Activated CD8-positive, alpha-beta memory T cell treated with anti-CD3 and anti-CD28 coated beads, Interleukin-2, amount 50 U/mL, for 24 hours (primary cell): ENCODE measurements around the gene APOA1.
"Not testable (repeated sequence)": the region's sequence is repeated elsewhere in the genome, so short reads cannot be mapped to it uniquely, and the experiment has no call there.

Experiments
- DNase-seq: peaks from one replicate; pipeline ENCODE4 v3.0.0-alpha.2; 2020; ENCODE audit errors: extremely low read depth

APOA1 gene

DNA sequence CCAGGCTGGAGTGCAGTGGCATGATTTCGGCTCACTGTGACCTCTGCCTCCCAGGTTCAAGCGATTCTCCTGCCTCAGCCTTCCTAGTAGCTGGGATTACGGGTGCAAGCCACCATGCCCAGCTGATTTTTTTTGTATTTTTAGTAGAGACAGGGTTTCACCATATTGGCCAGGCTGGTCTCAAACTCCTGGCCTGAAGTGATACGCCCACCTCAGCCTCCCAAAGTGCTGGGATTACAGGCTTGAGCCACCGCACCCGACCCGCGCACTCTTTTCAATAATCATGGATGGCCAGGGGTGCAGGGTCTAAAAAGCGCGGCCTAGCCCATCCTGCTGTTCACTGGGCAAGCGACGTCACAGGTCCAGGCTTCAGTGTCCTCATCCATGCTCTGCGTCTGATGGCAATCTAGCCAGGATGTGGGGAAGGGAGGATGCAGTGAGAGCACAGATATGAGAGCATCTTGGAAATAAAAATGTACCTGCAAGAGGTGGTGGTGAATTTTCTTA is 2.8 kb downstream of the APOA1 start:
- DNase-seq, result not testable (repeated sequence)

DNA sequence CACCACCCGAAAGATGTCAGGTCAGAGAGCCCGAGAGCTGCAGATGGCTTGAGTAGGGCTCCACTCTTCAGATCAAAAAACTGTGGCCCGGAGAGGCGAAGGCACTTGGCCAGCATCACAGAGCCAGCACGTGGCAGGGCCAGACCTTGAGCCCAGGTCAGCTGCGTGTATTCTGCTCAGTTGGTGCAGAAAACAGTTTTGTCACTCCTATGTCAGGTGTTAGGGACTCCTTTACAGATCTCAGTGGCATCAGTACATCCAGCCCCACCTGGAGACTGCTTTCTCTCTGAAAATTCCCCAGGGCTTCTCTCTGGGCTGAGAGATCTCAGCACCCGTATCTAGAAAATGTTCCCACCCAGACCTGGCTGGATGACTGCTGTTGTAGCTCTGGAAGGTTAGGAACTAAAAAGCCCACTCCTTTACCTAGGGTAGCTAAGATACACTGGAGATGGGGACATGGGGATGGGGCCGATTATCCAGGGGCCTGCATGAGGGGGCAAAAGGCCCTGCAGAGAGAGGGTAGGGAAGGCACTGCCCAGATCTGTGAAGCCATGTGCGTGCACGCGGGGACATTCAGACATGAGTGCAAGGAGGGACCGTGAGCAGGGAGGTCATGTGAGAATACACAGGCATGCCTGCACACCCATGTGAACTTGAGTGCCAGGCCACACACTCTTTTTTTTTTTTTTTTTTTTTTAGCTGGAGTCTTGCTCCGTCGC is 3.4 kb downstream of the APOA1 start:
- DNase-seq, result no peak

DNA sequence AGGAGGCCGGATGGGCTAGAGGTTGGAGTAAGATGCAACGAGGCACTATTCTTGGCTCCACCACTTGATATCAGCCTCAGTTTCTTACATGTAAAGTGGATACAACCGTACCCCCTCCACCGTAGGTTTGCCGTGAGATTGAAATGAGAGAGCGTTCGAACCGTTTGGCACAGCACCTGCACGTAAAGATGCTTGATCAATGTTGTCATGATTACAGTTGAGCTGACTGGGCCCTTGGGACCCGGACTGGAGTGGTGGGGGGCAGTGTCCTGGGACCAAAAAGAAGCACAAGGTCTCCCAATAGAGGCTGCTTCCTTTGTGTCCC is 4.0 kb downstream of the APOA1 start:
- no peak for DNase-seq

DNA sequence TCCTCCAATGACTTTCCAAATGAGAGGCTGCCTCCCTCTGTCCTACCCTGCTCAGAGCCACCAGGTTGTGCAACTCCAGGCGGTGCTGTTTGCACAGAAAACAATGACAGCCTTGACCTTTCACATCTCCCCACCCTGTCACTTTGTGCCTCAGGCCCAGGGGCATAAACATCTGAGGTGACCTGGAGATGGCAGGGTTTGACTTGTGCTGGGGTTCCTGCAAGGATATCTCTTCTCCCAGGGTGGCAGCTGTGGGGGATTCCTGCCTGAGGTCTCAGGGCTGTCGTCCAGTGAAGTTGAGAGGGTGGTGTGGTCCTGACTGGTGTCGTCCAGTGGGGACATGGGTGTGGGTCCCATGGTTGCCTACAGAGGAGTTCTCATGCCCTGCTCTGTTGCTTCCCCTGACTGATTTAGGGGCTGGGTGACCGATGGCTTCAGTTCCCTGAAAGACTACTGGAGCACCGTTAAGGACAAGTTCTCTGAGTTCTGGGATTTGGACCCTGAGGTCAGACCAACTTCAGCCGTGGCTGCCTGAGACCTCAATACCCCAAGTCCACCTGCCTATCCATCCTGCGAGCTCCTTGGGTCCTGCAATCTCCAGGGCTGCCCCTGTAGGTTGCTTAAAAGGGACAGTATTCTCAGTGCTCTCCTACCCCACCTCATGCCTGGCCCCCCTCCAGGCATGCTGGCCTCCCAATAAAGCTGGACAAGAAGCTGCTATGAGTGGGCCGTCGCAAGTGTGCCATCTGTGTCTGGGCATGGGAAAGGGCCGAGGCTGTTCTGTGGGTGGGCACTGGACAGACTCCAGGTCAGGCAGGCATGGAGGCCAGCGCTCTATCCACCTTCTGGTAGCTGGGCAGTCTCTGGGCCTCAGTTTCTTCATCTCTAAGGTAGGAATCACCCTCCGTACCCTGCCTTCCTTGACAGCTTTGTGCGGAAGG is 4.8 kb downstream of the APOA1 start:
- DNase-seq, result no peak

DNA sequence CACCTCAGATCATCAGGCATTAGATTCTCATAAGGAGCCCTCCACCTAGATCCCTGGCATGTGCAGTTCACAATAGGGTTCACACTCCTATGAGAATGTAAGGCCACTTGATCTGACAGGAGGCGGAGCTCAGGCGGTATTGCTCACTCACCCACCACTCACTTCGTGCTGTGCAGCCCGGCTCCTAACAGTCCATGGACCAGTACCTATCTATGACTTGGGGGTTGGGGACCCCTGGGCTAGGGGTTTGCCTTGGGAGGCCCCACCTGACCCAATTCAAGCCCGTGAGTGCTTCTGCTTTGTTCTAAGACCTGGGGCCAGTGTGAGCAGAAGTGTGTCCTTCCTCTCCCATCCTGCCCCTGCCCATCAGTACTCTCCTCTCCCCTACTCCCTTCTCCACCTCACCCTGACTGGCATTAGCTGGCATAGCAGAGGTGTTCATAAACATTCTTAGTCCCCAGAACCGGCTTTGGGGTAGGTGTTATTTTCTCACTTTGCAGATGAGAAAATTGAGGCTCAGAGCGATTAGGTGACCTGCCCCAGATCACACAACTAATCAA is 5.6 kb downstream of the APOA1 start:
- no peak for DNase-seq

DNA sequence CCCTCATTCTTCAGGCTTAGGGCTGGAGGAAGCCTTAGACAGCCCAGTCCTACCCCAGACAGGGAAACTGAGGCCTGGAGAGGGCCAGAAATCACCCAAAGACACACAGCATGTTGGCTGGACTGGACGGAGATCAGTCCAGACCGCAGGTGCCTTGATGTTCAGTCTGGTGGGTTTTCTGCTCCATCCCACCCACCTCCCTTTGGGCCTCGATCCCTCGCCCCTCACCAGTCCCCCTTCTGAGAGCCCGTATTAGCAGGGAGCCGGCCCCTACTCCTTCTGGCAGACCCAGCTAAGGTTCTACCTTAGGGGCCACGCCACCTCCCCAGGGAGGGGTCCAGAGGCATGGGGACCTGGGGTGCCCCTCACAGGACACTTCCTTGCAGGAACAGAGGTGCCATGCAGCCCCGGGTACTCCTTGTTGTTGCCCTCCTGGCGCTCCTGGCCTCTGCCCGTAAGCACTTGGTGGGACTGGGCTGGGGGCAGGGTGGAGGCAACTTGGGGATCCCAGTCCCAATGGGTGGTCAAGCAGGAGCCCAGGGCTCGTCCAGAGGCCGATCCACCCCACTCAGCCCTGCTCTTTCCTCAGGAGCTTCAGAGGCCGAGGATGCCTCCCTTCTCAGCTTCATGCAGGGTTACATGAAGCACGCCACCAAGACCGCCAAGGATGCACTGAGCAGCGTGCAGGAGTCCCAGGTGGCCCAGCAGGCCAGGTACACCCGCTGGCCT is 7.1 kb downstream of the APOA1 start:
- DNase-seq, result no peak

DNA sequence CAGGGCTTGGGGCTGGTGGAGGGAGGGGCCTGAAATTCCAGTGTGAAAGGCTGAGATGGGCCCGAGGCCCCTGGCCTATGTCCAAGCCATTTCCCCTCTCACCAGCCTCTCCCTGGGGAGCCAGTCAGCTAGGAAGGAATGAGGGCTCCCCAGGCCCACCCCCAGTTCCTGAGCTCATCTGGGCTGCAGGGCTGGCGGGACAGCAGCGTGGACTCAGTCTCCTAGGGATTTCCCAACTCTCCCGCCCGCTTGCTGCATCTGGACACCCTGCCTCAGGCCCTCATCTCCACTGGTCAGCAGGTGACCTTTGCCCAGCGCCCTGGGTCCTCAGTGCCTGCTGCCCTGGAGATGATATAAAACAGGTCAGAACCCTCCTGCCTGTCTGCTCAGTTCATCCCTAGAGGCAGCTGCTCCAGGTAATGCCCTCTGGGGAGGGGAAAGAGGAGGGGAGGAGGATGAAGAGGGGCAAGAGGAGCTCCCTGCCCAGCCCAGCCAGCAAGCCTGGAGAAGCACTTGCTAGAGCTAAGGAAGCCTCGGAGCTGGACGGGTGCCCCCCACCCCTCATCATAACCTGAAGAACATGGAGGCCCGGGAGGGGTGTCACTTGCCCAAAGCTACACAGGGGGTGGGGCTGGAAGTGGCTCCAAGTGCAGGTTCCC is 7.8 kb downstream of the APOA1 start, which contains the start of gene APOC3:
Gene APOC3, plus strand, starts transcription at position 383 of the 659 bp plus-strand sequence. CDS start 676 bp downstream, outside the sequence.
- no peak for DNase-seq

DNA sequence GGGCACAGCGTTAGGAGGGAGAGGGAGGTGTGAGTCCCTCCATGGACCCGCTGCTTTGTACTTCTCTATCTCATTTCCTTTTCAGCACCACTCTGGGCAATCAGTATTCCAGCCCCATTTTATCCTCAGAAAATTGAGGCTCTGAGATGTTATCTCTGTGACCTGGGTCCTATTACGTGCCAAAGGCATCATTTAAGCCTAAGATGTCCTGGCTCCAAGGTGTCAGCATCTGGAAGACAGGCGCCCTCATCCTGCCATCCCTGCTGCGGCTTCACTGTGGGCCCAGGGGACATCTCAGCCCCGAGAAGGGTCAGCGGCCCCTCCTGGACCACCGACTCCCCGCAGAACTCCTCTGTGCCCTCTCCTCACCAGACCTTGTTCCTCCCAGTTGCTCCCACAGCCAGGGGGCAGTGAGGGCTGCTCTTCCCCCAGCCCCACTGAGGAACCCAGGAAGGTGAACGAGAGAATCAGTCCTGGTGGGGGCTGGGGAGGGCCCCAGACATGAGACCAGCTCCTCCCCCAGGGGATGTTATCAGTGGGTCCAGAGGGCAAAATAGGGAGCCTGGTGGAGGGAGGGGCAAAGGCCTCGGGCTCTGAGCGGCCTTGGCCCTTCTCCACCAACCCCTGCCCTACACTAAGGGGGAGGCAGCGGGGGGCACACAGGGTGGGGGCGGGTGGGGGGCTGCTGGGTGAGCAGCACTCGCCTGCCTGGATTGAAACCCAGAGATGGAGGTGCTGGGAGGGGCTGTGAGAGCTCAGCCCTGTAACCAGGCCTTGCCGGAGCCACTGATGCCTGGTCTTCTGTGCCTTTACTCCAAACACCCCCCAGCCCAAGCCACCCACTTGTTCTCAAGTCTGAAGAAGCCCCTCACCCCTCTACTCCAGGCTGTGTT is 8.5 kb downstream of the APOA1 start:
- DNase-seq, result no peak

DNA sequence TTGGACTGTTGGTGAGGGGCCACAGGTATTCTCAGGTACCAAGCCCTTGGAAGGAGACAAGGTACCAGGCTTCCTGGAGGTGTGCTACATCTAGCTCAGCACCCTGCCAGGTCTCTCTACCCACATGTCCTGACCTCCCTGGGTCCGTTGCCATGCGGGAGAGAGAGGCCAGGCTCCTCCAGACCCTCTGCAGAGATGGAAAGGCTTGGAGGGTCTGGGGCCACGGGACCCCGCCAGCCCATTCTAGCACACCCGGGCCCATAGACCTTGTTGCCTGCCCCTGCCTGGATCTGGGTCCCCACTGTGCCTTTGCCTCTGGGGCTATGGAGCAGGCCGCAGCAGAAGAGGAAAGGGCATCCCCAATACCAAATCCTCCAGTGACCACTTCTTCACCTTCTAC is 10.0 kb downstream of the APOA1 start:
- DNase-seq, result no peak

DNA sequence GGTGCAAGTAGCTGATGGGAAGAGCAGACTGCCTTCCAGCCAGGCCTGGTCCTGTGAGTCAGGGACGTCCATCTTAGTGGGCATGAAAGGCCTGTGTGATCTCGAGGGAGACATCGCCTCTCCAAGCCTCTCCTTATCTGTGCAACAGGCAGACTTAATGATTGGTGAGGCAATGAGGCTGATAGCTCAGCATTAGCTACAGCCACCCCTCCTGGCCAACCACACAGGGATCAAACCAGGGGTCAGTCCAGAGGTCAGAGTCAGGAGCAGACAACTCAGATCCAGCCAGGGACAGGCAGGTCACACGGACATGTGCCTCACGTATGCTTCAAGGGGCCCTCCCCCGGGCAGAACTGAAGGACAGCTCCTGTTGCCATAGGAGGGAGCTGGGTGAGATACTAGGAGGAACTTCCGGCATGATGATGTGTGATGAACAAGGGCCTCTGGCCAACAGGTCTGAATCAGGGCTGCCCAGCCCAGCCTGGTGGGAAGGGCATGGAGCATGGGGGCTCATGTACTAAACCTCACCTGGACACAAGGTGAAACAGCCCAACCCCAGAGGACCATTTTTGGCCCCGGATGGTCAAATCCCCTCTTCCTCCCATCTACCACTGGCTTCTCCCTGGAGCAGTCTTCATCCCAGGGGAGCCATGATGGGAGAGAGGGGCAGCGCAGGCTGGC is 10.5 kb downstream of the APOA1 start:
- no peak for DNase-seq

DNA sequence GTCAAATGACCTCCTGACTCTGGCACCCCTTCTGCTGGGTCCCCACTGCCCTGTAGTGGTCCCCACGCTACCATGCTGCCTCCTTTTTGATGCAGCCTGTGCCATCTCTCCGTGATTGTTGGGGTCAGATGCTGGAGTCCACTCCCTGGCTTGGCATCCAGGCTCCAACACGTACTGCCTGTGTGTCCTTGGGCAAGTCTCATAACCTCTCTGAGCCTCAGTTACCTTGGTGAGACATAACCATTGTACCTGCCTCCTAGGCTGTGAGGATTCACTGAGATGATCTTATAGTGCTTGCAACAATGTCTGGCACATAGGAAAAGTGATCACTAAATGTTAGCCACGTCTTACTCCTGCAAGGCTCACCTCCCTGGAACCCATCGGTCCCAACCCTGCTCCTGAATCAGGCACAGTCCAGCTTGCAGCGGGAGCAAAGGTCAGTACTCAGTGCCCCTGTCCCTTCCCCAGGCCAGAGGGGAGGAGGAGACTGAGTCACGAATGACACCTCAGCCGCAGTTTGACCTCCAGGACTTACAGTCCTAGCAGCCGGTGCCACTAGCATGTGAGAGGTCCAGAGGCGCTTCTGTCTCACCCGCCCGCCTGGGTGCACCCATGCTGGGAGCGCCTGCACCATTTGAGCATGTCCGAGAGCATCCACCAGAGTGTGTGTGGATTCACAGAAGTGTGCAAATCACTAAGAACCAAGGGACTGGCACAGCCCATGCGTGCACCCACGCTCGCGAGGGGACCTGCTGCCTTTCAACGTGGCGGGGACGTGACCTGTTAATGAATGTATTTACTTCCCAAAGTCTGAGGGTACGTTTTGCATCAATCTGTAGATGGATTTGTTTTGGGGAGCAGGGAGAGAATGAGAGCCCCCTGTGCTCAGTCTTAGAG is 11.3 kb downstream of the APOA1 start:
- no peak for DNase-seq

DNA sequence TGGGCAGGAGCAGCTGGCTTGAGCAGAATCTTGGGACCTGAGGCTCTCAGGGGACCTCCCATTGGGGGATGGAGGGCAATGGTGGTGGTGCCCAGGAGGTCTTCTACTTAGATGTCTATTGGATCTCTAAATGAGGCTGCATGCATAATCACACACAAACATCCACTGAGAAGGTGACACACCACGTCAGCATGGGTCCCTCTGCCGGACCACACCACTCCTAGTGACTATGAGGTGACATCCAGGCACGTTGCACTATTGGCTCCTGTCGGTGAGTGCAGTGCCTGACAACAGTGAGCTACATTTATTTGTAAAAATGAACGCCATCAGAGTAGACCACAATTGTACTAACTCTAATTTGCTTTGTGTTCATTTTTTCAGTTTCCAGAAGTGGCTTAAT is 12.0 kb downstream of the APOA1 start:
- no peak for DNase-seq

DNA sequence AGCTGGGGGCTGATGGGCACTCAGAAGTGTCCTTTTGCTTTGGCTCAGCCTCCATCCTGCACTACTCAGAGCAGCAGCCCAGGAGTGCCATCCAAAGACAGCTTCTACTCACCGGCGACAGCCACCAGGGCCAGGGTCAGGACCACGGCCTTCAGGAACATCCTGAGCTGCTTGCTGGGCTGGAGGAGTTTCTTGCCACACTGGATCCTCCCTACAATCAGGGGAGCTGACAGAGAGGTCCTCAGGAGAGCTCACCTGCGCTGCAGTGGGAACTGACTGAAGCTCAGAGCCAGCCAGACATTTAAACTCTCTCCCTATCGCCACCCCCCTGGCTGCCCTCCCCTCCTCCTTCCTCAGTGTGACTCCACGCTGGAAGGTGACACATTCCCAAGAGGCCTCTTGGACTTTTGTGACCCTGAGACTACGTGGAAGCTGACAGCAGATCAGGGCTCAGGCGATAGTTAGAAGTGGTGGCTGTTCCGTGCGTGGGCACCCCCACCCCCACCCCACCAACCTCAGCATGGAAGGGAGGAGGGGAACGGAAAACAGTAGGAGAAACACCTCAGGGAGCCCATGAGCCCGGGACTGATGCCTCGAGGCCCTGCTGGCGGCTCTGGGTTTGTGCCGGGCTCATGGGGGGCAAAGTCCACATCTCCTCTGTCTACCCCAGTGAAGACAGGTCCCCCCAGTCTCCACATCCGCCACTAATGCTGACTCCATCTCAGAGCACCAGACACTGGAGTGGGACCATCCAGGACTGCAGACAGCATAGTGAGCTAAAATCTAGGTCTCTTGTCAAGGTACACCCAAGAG is 14.2 kb downstream of the APOA1 start, which contains the start of gene APOA4:
Gene APOA4, minus strand, starts transcription at position 274 of the 813 bp plus-strand sequence. Its CDS starts 113 bp downstream, at position 161.
- DNase-seq, result no peak

DNA sequence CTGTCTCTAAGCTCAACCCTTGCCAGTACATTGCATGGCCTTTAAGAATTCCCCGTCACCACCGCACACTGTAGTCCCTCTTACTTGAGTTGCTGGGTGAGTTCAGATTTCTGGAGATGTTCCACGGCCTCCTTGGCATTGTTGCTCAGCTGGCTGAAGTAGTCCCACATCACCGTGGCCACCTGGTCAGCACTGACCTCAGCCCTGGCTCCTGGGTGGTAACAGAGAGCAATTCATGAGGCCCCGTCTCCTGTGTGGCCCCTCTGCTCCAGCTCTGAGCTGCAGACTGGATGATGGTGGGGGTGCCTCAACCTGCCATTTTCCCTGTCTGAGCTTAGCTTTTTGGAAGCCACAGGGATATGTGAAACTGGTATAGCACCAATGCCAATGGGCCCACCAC is 14.8 kb downstream of the APOA1 start:
- no peak for DNase-seq

DNA sequence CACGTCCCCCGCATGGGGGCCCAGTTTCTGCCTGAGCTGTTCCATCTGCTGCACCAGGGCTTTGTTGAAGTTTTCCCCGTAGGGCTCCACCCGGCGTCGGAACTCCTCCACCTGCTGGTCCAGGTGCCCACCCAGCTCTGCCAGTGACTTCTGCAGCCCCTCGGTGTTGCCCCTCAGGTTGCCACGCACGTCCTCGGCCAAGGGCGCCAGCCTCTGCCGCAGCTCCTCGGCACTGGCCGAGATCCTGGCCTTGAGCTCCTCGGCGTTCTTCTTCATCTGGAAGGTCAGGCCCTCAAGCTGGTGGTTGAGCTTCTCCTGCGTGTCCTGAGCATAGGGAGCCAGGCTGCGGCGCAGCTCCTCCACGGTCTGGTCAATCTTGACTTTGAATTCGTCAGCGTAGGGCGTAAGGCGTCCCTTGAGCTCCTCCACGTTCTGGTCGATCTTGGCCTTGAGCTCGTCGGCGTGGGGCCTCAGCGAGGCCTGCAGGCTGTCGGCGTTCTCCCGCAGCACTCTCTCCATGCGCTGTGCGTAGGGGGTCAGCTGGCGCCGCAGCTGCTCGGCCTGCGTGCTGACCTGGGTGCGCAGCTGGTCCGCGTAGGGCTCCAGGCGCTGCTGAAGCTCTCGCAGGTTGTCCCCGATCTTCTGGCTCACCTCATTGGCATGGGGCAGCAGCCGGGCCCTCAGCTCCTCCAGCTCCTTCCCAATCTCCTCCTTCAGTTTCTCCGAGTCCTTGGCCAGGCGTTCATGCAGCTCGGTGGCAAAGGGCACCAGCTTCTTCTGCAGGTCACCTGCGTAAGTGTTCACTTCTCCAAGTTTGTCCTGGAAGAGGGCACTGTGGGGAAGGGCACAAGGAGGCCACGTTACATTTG is 16.1 kb downstream of the APOA1 start:
- no peak for DNase-seq

DNA sequence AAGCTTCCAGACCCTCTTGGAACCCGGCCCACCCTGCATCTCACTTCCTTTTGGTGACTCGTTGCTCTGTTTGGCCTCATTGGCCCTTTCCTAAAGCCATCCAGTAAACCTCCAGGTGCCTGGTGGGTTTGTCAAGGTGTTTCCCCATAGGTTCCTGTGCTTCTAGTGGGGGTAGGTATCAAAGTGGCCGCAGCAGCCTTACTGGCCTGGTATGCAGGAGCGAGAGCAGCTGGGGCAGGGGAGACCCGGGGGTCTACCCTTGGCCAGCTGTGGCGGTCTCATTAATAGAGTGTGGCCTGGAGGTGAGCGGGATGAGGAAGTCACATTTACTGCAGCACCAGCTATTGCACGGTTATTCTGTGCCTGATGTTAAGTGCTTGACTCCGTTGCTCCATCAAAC is 18.4 kb downstream of the APOA1 start:
- DNase-seq, result no peak

DNA sequence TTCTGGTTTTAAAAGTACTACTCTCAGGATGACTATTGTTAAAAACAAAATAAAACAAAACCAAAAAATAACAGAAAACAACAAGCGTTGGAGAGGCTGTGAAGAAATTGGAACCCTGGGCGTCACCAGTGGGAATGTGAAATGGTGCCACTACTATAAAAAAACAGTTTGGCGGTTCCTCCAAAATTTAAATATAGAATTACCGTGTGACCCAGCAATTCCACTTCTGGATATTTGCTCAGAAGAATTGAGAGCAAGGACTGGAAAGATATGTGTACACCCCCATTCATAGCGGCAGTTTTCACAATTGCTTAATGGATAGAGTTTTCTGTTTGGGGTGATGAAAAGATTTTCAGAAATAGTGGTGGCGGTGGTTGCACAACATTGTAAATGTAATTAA is 22.9 kb downstream of the APOA1 start:
- no peak for DNase-seq
